H1 (cell line): ENCODE results near the gene LMAN1. TPM values are rescaled to one million over a fixed set of nuclear protein-coding genes. Genes with fewer than 3 reads are reported as not detected.

Experiments
- CHD7 ChIP-seq: fragments of 300-600 bp; sonication (generic); IDR thresholded peaks from 2 replicates; pipeline ENCODE4 v1.7.1; 2012; ENCODE audit warnings: low read length, moderate library complexity, mild to moderate bottlenecking, inconsistent platforms; ENCODE audit not compliant: insufficient replicate concordance
- GABPA ChIP-seq: IDR thresholded peaks from 2 replicates; pipeline ENCODE4 v1.6.1; 2011; ENCODE audit warnings: mild to moderate bottlenecking, low read length, moderate library complexity, borderline replicate concordance; ENCODE audit not compliant: insufficient read depth
- GTF2F1 ChIP-seq: IDR thresholded peaks from 2 replicates; pipeline ENCODE4 v1.6.1; 2012; ENCODE audit warnings: low read depth, low read length, improper control_type of control experiment, borderline replicate concordance
- RAD21 ChIP-seq, 2 experiments: IDR thresholded peaks in 1 of 2; conservative IDR thresholded peaks in 1 of 2; 2 replicates each; pipeline ENCODE4 v1.6.1; 2011; ENCODE audit warnings: low read depth in 2 of 2, low read length in 2 of 2, improper control_type of control experiment in 1 of 2, inconsistent platforms in 1 of 2, mild to moderate bottlenecking in 1 of 2, moderate library complexity in 1 of 2
- RBBP5 ChIP-seq: IDR thresholded peaks from 2 replicates; pipeline ENCODE4 v1.7.1; 2012; ENCODE audit warnings: low read depth, mild to moderate bottlenecking, inconsistent platforms, low read length, moderate library complexity, borderline replicate concordance
- polyA plus RNA-seq, 7 experiments: library from polyadenylated mRNA; depleted of rRNA in 3 of 7; stranded (reverse) in 5 of 7; unstranded in 2 of 7; fragments of >200 nt in 5 of 7; fragments of 200-250 nt in 2 of 7; gene quantifications; 1 replicate in 5 of 7; 2 replicates in 1 of 7; 4 replicates in 1 of 7; pipeline versions ENCODE4 v1.2.1 to v1.2.3, GENCODE V29; 2011 to 2013; ENCODE audit warnings: missing spikeins in 2 of 7, mixed read lengths in 2 of 7
- total RNA-seq: library from RNA; stranded (reverse); fragmentation: NEBNext Ultra II Directional; extraction: Animal tissue kit (Norgen Biotek cat#: 25700); gene quantifications from 2 replicates; pipeline ENCODE4 v1.2.1, GENCODE V29; 2021

The LMAN1 gene
- total and polyA plus RNA-seq, 2 of the 8 experiments (the other 6 are each of a cell fraction or from before 2014, with no cell fraction given) = 20.3 to 73.6 TPM

- TF ChIP-seq GTF2F1 (no peak), RBBP5 (no peak), CHD7 (no peak), GABPA (no peak), RAD21 (IDR thresholded peaks at IDR 0.05 in 1 of 2, conservative IDR thresholded peaks at IDR 0.05 in 1 of 2; ENCODE audit: low read depth in 2 of 2, low read length in 2 of 2) (no peak)
These were observed 1.3 kb upstream of the LMAN1 start (continued) for GRCh38 chr18:59360381-59360780.
